Right cardiac atrium (tissue), 5 donors: ENCODE data around the gene RINT1. TPM values are rescaled to one million over a fixed set of nuclear protein-coding genes. Genes with fewer than 3 reads are reported as not detected.
"Not testable (repeated sequence)": the region's sequence is repeated elsewhere in the genome, so short reads cannot be mapped to it uniquely, and the experiment has no call there.

ENCODE experiments used
- ATAC-seq, 2 donors: fragments of 200-7000 bp; cut with Tn5 transposase; one replicate each; pipeline versions ENCODE4 v1.8.0 to v1.9.1; 2020; ENCODE audit warnings: moderate library complexity in 2 of 2, mild to moderate bottlenecking in 1 of 2
- DNase-seq, 3 donors: peaks; one replicate each; pipeline ENCODE4 v3.0.0-alpha.2; 2020
- H3K27ac ChIP-seq: one replicate; pipeline ENCODE4 v1.5.1; 2013; ENCODE audit warnings: mild to moderate bottlenecking, low read length, control low read depth, moderate library complexity
- H3K27me3 ChIP-seq: one replicate; pipeline ENCODE4 v1.6.1; 2013; ENCODE audit not compliant: control insufficient read depth, insufficient read depth
- H3K4me1 ChIP-seq: one replicate; pipeline ENCODE4 v1.6.1; 2013; ENCODE audit warnings: low read length; ENCODE audit not compliant: control insufficient read depth, insufficient read depth
- H3K4me3 ChIP-seq: one replicate; pipeline ENCODE4 v1.5.1; 2013; ENCODE audit warnings: low read length, control low read depth
- H3K9me3 ChIP-seq: one replicate; pipeline ENCODE4 v1.6.1; 2013; ENCODE audit warnings: low read length; ENCODE audit not compliant: control insufficient read depth
- WGBS: extraction: QIAGEN DNeasy Blood & Tissue Kit; methylation state at CpG from one replicate; pipeline ENCODE4 v1.1.7; 2013; 5-methylcytosine and 5-hydroxymethylcytosine counted together
- intact Hi-C, 4 donors: fragments of 100-400 bp; cut with DNase I; formaldehyde crosslinking; loops; one replicate each; pipeline versions ENCODE4 v1.11.0 to v1.14.0; 2022 to 2023
- polyA plus RNA-seq: library from polyadenylated mRNA; stranded (reverse); fragments of 200-250 nt; gene quantifications from one replicate; pipeline ENCODE4 v1.2.3, GENCODE V29; 2013
- total RNA-seq, 4 donors: library from RNA; stranded (reverse); fragmentation: NEBNext Ultra II Directional; extraction: Animal tissue kit (Norgen Biotek cat#: 25700); gene quantifications; one replicate each; pipeline ENCODE4 v1.2.1, GENCODE V29; 2021
- donor health status: healthy with polysubstance abuse.
- donor health status: DM: no; HTN: yes; CAD: no.
- donor health status: DM: no; HTN: no; CAD: no.
- donor health status: DM: no; HTN: yes; CAD: no; lungs with severe emphysema.
- donor health status: DM: yes; HTN: yes; CAD: no.

RINT1 gene
- total and polyA plus RNA-seq, 5 donors = 9.9 to 12.5 (median 12.0) TPM

DNA sequence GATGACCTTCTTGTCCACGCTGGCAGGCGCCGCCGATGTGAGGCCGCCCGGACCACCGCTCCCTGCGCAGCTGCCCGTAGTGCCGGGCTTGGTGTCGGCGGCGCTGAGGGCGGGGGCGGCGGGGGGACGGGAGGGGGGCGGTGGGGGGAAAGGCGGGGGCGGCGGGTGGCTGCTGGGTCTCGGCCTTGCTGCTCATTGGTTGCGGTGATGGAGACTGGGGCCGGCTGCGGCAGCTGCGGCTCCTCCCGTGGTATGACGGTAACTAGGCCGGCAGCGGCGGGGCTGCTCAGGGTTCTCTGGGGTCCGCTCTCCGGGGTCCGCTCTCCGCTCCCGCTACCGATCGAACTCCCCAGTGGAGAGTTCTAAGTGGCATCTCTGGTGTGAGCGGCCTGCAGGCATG is 51.1 kb downstream of the RINT1 start:
- peaks cover 4% of the 10 kb centered on the region for H3K4me1 ChIP-seq
- WGBS = 74% methylated on average over 38 of the region's 39 CpGs
- no peak overlapping the region for H3K4me3 ChIP-seq
- no peak overlapping the region for H3K27ac ChIP-seq
- no peaks in the 10 kb centered on the region for H3K9me3 ChIP-seq
- intact Hi-C loops = no loop called here
- no peak for DNase-seq
- no peaks in the 10 kb centered on the region for H3K27me3 ChIP-seq
- no peak for ATAC-seq

- ATAC-seq (no peak), DNase-seq (no peak)
- no peak overlapping the region for H3K27ac ChIP-seq
- WGBS = 79% methylated on average over 5 of the region's 5 CpGs
- no peaks in the 10 kb centered on the region for H3K27me3 ChIP-seq
- H3K4me1 ChIP-seq = peaks cover 4% of the 10 kb centered on the region
- H3K4me3 ChIP-seq = no peak overlapping the region
- H3K9me3 ChIP-seq = no peaks in the 10 kb centered on the region
- intact Hi-C loops = no loop called here
These were observed 52.2 kb downstream of the RINT1 start for GRCh38 chr7:105584165-105584564.

DNA sequence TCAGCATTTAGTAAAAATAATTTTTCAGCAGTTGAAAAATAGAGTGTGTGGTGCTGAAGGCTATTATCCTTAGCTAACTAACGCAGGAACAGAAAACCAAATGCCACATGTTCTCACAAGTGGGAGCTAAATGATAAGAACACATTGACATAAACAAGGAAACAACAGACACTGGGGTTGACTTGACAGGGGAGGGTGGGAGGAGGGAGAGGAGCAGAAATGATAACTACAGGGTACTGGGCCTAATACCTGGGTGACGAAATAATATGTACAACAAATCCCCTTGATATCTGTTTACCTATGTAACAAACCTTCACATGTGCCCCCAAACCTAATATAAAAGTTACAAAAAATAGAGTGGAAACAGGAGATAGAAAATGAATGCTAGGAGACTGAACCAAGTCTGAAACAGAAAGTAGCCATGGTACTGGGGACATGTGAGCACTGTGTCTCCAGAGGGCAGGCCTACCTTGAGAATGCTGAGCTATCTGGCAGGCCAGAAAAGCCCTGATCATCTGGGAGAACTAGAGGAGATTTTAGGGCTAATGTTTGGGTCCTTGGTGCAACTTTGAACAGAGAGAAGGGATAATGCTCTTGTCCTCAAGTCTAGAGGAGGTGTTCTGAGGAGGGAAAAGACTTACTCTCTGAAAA is 54.0 kb downstream of the RINT1 start:
- Histone ChIP-seq H3K4me1 (peaks cover 4% of the 10 kb centered on the region), H3K9me3 (no peaks in the 10 kb centered on the region), H3K4me3 (no peak overlapping the region), H3K27me3 (no peaks in the 10 kb centered on the region), H3K27ac (no peak overlapping the region)
- DNase-seq = no peak
- intact Hi-C loops = no loop called here
- WGBS = 83% methylated on average over 2 of the region's 2 CpGs
- ATAC-seq = no peak

- no peak for DNase-seq
- 69% methylated on average over 12 of the region's 12 CpGs for WGBS
- Histone ChIP-seq H3K4me1 (no peaks in the 10 kb centered on the region), H3K4me3 (no peak overlapping the region), H3K27ac (no peak overlapping the region), H3K9me3 (no peaks in the 10 kb centered on the region), H3K27me3 (no peaks in the 10 kb centered on the region)
- ATAC-seq = no peak
- intact Hi-C loops = no loop called here
These were observed 56.1 kb downstream of the RINT1 start for GRCh38 chr7:105587909-105588635.

DNA sequence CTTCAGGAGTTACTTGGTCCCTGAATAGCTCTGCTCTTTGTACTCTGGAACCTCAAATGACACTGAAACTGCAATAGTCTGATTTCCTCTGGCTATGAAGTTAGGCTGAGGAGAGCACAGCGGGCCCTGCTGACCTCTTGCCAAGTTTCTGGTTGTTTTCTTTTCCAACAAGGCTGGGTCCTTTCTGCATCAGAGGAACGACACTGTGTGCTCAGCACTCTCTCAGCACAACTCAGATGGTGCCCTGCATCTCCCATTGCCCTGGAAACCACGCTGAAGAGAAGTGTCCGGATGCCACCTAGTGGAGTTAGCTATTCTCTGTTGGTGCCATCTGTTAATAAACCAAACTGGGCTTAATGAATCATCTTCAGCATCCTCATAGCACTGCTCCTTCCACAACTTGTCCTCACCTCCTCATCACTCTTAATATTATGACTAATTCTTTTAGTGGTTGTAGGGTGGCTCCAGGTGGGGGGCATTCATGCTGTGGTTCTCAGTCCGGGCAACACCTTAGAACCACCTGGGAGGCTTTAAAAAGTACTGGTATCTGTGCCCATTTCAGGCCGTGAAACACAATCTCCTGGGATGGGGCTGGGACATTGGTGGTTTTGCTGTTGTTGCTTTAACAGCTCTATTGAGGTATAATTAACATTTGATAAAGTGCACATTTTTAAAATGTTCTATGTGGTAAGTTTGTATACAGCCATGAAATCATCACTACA is 57.5 kb downstream of the RINT1 start:
- DNase-seq (peak; percentile 52 to 68 (median 62)), ATAC-seq (peak; percentile 87 to 89)
- H3K4me1 ChIP-seq = no peaks in the 10 kb centered on the region
- 36% methylated on average over 6 of the region's 6 CpGs for WGBS
- intact Hi-C loops = no loop called here
- no peaks in the 10 kb centered on the region for H3K27me3 ChIP-seq
- no peaks in the 10 kb centered on the region for H3K9me3 ChIP-seq
- H3K4me3 ChIP-seq = no peak overlapping the region
- no peak overlapping the region for H3K27ac ChIP-seq

GRCh38 chr7:105590793-105591192 is 58.8 kb downstream of the RINT1 start:
- WGBS = 91% methylated on average over 5 of the region's 5 CpGs
- H3K9me3 ChIP-seq = no peaks in the 10 kb centered on the region
- DNase-seq (no peak), ATAC-seq (no peak)
- no peaks in the 10 kb centered on the region for H3K27me3 ChIP-seq
- H3K4me3 ChIP-seq = no peak overlapping the region
- no peak overlapping the region for H3K27ac ChIP-seq
- no peaks in the 10 kb centered on the region for H3K4me1 ChIP-seq
- intact Hi-C loops = no loop called here

GRCh38 chr7:105591522-105591921 is 59.5 kb downstream of the RINT1 start:
- no peak for DNase-seq
- no peak for ATAC-seq
- H3K27me3 ChIP-seq = no peaks in the 10 kb centered on the region
- no peaks in the 10 kb centered on the region for H3K9me3 ChIP-seq
- H3K4me1 ChIP-seq = no peaks in the 10 kb centered on the region
- H3K27ac ChIP-seq = no peak overlapping the region
- WGBS = 66% methylated on average over 2 of the region's 2 CpGs
- intact Hi-C loops = no loop called here
- no peak overlapping the region for H3K4me3 ChIP-seq

- ATAC-seq = peak in 1 of 2 donors; percentile 34
- H3K27me3 ChIP-seq = no peaks in the 10 kb centered on the region
These were observed 62.0 kb downstream of the RINT1 start for GRCh38 chr7:105594034-105594433.

DNA sequence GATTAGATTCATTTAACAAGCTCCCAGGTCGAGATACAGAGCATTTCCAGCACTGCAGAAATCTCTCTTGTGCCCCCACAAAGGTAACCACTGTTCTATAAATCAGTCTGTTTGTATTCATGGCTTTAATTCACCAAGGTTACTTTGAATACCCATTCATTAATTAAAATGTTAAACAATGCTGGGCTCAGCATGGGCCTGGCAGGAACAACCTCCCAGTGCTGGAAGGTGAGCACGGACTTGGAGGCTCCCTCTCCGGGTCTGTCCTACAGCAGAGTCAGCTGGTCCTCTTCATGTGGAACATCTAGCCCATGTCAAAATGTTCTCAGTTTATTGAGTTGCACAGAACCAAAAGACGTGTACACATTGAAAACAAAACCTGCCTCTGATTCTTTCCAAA is 64.9 kb downstream of the RINT1 start:
- no peak overlapping the region for H3K4me3 ChIP-seq
- ATAC-seq (no peak), DNase-seq (no peak)
- no peak overlapping the region for H3K27ac ChIP-seq
- 59% methylated on average over 4 of the region's 4 CpGs for whole genome bisulfite sequencing
- intact Hi-C loops = no loop called here
- no peaks in the 10 kb centered on the region for H3K4me1 ChIP-seq
- no peaks in the 10 kb centered on the region for H3K9me3 ChIP-seq
- H3K27me3 ChIP-seq = no peaks in the 10 kb centered on the region

More at GRCh38 chr7:105594034-105594433, 62.0 kb downstream of the RINT1 start:
- DNase-seq = no peak
- H3K9me3 ChIP-seq = no peaks in the 10 kb centered on the region
- intact Hi-C loops = no loop called here
- H3K27ac ChIP-seq = no peak overlapping the region
- H3K4me3 ChIP-seq = no peak overlapping the region
- WGBS = 43% methylated on average over 3 of the region's 3 CpGs
- H3K4me1 ChIP-seq = no peaks in the 10 kb centered on the region

GRCh38 chr7:105599080-105599479 is 67.1 kb downstream of the RINT1 start:
- H3K27ac ChIP-seq, H3K9me3 ChIP-seq, intact Hi-C loops, DNase-seq, H3K27me3 ChIP-seq, H3K4me1 ChIP-seq, ATAC-seq, H3K4me3 ChIP-seq: not testable (repeated sequence)
- 80% methylated on average over 8 of the region's 8 CpGs for WGBS

DNA sequence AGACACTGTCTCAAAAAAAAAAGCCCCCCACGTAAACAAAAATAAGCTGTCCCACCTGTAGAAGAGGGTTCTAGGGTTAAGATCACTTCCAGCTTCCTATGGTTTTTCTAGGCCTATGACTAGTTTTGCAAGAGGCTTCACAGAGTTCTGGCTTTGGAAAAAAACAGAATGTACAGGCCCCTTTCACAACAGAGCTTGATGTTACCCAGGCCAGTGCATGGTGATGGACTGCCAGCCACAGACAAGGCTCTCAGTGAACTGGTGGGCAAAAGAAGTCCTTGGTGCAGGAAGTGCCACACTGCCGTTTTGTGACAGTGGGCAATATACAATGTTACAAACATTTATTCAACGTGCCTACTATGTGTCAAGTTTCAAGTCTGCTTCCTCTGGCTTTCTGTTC is 67.5 kb downstream of the RINT1 start:
- Histone ChIP-seq H3K27me3 (no peaks in the 10 kb centered on the region), H3K4me1 (no peaks in the 10 kb centered on the region), H3K4me3 (no peak overlapping the region), H3K9me3 (no peaks in the 10 kb centered on the region), H3K27ac (no peak overlapping the region)
- DNase-seq = no peak
- no peak for ATAC-seq
- 74% methylated on average over 3 of the region's 3 CpGs for WGBS
- intact Hi-C loops = no loop called here
